Left colon (tissue), 2 donors: ENCODE measurements around the gene PRIM1. TPM values are rescaled to one million over a fixed set of nuclear protein-coding genes. Genes with fewer than 3 reads are reported as not detected.
"Not testable (repeated sequence)": the region's sequence is repeated elsewhere in the genome, so short reads cannot be mapped to it uniquely, and the experiment has no call there.

Experiments
- ATAC-seq: fragments of 200-7000 bp; cut with Tn5 transposase; one replicate; pipeline ENCODE4 v1.9.1; 2020; ENCODE audit warnings: mild to moderate bottlenecking, moderate library complexity
- DNase-seq, 2 donors: peaks; one replicate each; pipeline ENCODE4 v3.0.0-alpha.2; 2020
- intact Hi-C, 2 donors: fragments of 100-400 bp; cut with DNase I in 1 of 2; cut with micrococcal nuclease in 1 of 2; formaldehyde crosslinking; loops; one replicate each; pipeline versions ENCODE4 v1.11.2 to v1.14.0; 2022; cut with DNase I, micrococcal nuclease
- total RNA-seq, 2 donors: library from RNA; stranded (reverse); fragmentation: NEBNext Ultra II Directional; extraction: Animal tissue kit (Norgen Biotek cat#: 25700); gene quantifications; one replicate each; pipeline ENCODE4 v1.2.1, GENCODE V29; 2021
- donor health status: DM: no; HTN: no; CAD: no.
- donor health status: DM: yes; HTN: yes; CAD: no.

The PRIM1 gene
- total RNA-seq, 2 donors from 2014 or later: 3.9 to 5.3 TPM

DNA sequence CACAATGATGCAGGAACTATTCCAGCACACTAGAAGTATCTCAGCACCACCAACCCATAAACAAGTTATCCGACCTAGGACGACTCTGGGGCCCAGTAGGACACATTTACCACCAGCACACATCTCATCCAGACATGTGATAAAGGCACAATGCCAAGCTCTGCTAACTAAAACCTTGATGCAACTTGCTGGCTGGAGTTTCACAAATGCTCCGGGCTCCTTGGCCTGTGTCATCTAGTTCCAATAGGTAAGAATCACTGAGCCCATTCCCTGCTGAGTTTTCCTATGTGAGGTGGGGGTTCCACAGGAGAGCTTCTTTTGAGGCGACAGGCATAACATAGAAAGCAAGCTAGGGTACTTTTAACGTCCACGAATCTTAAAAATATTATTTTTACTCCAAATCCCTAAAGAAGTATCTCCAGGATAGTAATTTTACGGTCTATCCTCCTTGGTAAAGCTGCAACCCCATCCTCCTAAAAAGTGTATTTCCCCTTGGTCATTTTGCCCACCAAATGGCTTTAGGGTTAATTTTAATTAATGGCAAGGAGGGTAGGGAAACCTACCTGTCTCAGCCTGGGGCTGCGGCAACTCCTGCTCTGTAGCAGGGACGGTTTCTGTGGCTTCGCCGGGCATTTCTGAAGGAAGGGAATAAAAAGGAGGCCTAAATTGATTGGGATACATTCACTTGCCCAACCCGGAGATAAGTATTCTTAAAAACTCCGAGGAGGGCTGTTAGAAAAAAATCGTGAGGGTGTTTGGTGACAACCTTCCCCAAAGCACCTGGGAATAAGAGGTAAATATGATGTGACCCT, 28.0 kb downstream of the PRIM1 start:
- ATAC-seq (peak; percentile 17), DNase-seq (peak; percentile 35 to 72)
- intact Hi-C loops: loop anchor here in 1 of 2 donors (10.0 kb wide), 1 partner anchor 79 kb away; the partner anchor contains the start of gene ATP5F1B

GRCh38 chr12:56723352-56723751, 28.8 kb downstream of the PRIM1 start:
- intact Hi-C loops: loop anchor here in 1 of 2 donors (10.0 kb wide), 1 partner anchor 79 kb away; the partner anchor contains the start of gene ATP5F1B
- ATAC-seq: no peak

DNA sequence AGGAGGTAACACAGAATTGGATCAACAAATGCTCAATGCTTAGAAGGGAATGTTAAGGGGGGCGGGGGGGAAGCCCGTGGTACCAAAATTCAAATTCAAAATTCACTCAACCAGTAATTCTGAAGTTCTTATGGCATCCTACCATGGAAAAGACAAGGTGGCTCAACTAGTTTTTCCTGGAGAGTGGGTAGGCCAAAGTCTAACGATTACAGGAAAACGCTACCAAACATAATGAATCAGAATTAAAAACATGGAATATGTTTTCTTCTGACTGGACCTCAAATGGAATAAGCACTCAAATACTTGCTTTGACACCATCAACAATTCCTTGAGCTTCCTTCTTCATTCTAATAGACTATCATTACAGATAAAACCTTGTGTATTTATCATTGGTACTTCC, 29.3 kb downstream of the PRIM1 start:
- peak; percentile 17 for ATAC-seq
- intact Hi-C loops: loop anchor here in 1 of 2 donors (10.0 kb wide), 1 partner anchor 78 kb away; the partner anchor contains the start of gene ATP5F1B

More at GRCh38 chr12:56723352-56723751, 28.8 kb downstream of the PRIM1 start:
- no peak for DNase-seq

DNA sequence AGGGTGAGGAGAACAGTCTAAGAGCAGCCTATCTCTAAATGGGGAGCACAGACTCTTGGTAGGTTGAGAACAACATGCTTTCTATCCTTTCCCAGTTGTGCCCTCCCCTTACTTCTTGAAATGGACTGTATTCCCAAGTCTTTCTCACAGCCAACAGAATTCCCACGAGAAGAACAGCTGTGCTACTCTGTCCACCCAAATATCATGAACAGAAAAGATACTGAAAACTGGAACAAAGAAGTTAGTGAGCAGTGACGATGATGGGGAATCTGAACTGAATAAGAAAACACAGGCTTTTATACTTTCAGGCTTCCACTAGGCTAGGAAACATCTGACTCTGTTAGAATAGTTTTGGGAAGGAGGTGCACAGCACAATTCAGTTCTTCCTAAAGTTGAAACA, 30.4 kb downstream of the PRIM1 start:
- DNase-seq (no peak), ATAC-seq (no peak)
- intact Hi-C loops: loop anchor here in 1 of 2 donors (10.0 kb wide), 1 partner anchor 77 kb away; the partner anchor contains the start of gene ATP5F1B

More for the DNA sequence above, 29.3 kb downstream of the PRIM1 start:
- DNase-seq: no peak

GRCh38 chr12:56721216-56721615, 30.9 kb downstream of the PRIM1 start:
- ATAC-seq (no peak), DNase-seq (no peak)
- intact Hi-C loops: loop anchor here in 1 of 2 donors (10.0 kb wide), 1 partner anchor 76 kb away; the partner anchor contains the start of gene ATP5F1B

DNA sequence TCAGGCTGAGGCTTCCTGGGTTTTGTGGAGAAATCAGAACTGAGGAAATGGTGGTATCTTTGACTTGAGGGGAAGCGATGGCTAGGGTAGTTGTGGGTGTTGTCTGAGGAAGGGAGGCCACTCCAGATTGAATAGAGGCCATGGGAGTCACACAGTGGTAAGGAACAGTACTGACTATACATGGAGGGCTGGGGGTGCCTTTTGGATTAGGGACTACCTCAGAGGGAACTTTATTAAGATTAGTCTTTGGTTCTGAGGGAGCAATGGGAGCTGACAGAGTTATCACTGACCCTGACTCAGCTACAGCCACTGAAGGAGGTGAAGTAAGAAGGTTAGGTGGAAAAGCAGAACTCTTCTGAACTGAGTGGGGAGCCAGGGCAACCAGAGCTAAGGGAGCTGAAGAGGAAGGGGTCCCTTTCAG, 31.4 kb downstream of the PRIM1 start:
- ATAC-seq: no peak
- intact Hi-C loops: loop anchor here in 1 of 2 donors (10.0 kb wide), 1 partner anchor 76 kb away; the partner anchor contains the start of gene ATP5F1B
- no peak for DNase-seq

DNA sequence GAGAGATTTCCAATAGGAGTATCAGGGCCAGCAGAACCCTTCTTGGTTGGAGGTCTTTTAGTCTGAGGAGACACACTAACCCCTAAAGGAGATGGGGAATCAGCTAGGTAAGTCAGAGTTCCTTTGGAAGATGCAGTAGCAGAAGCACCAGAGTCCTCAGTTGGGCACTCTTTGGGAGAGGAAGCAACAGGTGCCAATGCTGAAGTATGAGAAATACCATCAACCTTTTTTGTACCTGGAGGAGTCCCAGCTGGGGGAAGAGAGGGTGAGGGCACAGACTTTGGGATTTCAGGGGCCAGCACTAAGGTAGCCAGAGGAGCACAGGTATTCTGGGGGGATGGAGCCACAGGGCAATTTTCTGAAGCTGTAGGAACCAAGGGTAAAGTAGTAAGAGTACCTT, 33.1 kb downstream of the PRIM1 start:
- no peak for DNase-seq
- no peak for ATAC-seq
- intact Hi-C loops: no loop called here

DNA sequence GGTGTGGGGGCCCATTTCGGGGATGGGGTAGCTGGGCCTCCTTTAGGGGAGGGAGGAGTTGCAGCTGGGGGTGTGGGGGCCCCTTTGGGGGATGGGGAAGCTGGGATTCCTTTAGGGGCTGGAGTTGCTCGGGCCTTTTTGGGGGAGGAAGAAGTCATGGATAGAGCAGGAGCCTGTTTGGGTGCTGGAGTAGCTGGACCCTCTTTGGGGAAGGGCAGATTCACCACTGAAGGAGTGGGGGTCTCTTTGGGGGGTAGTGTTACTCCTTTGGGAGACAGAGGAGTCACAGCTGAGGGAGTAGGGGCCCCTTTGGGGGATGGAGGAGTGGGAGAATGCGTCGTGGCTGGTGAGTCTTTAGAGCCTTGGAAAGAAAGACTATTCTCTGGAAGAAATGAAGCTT, 33.5 kb downstream of the PRIM1 start:
- no peak for ATAC-seq
- DNase-seq: no peak
- intact Hi-C loops: no loop called here

GRCh38 chr12:56718149-56718548, 34.0 kb downstream of the PRIM1 start:
- ATAC-seq (no peak), DNase-seq (no peak)
- intact Hi-C loops: no loop called here

DNA sequence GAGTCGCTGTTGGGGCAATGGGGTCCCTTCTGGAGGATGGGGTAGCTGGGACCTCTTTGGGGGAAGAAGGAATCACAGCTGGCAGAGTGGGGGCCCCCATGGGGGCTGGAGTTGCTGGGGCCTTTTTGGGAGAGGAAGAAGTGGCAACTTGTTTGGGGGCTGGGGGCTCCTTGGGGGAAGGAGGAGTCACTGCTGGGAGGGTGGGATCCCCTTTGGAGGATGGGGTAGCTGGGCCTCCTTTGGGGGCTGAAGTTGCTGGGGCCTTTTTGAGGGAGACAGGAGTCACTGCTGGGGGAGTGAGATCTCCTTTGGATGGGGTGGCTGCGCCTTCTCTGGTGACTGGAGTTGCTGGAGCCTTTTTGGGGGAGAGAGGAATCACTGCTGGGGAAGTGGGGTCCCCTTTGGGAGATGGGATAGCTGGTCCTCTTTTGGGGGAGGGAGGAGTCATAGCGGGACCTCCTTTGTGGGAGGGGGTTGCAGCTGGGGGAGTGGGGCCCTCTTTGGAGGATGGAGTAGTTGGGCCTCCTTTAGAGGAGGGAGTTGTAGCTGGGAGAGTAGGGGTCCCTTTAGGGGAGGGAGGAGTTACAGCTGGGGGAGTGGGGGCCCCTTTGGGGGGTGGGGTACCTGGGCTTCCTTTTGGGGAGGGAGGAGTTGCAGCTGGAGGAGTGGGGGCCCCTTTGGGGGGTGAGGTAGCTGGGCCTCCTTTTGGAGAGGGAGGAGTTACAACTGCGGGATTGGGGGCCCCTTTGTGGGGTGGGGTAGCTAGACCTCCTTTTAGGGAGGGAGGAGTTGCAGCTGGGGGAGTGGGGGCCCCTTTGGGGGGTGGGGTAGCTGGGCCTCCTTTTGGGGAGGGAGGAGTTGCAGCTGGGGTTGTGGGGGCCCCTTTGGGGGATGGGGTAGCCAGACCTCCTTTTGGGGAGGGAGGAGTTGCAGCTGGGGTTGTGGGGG, 34.9 kb downstream of the PRIM1 start:
- DNase-seq: no peak
- intact Hi-C loops: no loop called here
- no peak for ATAC-seq

GRCh38 chr12:56716458-56716857, 35.7 kb downstream of the PRIM1 start:
- peak; percentile 11 for ATAC-seq
- intact Hi-C loops: no loop called here

GRCh38 chr12:56715798-56716197, 36.3 kb downstream of the PRIM1 start:
- ATAC-seq: no peak

More at GRCh38 chr12:56716458-56716857, 35.7 kb downstream of the PRIM1 start:
- DNase-seq: no peak

DNA sequence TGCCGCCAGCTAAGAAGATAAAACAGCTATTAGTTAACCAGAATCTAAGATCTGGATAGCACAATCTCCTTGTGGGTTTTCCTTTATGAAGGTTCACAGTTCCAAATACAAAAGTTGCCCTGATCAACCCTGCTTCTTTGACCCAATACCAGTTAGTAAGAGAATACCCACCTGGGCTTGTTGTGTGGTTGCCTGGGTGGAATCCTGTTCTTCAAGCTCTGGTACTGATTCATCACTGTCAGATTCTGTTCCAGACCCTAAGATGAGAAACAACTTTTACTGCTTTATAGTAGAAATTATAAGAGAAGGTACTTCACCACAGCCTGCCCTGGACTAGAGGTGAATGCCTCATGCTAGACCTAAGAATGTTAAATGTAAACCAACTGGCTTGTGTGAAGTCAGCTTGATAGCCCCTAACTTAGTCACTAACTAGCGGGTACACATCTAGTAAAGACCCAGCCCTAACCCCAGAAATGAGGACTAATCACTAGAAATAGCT, 37.6 kb downstream of the PRIM1 start:
- ATAC-seq (no peak), DNase-seq (no peak)
- intact Hi-C loops: no loop called here

More at GRCh38 chr12:56715798-56716197, 36.3 kb downstream of the PRIM1 start:
- no peak for DNase-seq
- intact Hi-C loops: no loop called here

DNA sequence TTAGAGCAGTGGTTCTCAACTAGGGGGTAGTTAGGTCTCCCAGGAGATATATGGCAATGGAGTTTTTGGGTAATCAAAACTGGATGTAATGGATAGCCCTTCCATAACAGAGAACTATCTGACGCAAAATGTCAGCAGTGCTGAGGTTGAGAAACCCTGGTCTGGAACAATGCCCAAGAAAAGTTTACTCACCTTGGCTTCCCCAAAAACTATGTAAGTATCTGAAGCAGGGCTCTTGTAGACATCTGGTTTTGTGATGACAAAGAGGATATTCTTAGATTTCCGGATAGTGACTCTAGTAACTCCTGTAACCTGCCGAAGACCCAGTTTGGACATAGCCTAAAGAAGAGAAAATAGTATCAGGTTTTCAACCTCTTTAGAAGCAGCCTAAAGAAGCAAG, 38.8 kb downstream of the PRIM1 start:
- DNase-seq (no peak), ATAC-seq (no peak)
- intact Hi-C loops: no loop called here

DNA sequence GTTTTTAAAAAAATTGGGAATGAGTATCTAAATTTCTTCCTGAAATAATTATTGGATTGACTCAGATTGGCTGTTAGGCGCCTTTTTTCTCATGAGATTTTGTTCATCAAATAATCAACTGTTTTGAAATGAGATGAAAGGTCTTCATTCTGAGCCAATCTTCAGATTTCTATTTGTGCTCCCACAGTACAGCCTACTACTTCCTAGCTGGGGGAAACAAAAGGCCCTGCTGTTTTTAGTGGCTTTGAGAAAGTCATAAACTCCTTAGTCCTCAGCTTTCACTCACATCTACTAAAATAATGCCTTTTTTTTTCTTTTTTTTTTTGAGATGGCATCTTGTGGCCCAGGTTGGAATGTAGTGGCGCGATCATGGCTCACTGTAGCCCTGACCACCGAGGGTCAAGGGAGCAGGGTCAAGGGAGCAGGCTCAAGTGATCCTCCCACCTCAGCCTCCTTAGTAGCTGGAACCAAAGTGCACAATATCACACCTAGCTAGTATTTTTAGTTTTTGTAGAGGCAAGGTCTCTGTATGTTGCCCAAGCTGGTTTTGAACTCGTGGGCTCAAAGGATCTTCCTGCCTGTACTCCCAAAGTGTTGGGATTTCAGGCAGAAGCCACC, 42.3 kb downstream of the PRIM1 start:
- peak; percentile 17 for ATAC-seq
- no peak for DNase-seq
- intact Hi-C loops: no loop called here

DNA sequence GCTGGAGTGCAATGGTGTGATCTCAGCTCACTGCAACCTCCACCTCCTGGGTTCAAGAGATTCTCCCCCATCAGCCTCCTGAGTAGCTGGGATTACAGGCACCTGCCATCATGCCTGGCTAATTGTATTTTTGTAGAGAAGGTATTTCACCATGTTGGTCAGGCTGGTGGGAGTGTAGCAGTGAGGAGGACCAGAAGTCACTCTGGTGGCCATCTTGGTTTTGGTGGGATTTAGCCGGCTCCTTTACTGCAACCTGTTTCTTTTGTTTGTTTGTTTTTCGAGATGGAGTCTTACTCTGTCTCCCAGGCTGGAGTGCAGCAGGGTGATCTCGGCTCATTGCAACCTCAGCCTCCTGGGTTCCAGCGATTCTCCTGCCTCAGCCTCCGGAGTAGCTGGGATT, 47.6 kb downstream of the PRIM1 start:
- ATAC-seq, DNase-seq, intact Hi-C loops: not testable (repeated sequence)

DNA sequence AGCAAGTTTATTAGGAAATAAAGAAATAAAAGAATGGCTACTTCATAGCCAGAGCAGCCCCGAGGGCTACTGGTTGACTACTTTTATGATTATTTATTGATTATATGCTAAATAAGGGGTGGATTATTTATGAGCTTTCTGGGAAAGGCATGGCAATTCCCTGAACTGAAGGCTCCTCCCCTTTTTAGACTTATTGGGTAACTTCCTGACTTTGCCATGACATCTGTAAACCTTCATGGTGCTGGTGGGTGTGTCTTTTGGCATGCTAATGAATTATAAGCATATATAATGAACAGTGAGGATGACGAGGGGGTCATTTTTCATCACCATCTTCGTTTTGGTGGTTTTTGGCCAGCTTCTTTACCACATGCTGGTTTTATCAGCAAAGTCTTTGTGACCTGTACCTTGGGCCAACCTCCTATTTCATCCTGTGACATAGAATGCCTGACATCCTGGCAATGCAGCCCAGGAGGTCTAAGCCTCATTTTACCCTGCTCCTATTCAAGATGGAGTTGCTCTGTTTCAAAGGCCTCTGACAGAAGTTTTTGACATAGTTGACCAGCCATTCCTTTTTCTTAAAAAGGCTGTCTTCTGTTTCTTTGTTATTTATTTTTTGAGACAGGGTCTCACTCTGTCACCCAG, 53.0 kb downstream of the PRIM1 start:
- DNase-seq (no peak), ATAC-seq (no peak)
- intact Hi-C loops: no loop called here
